K562 (cell line): ENCODE measurements around the gene FTO. TPM values are rescaled to one million over a fixed set of nuclear protein-coding genes. Genes with fewer than 3 reads are reported as not detected.

ENCODE experiments used
- MGA ChIP-seq: fragments of 450-650 bp; IDR thresholded peaks from 2 replicates; pipeline ENCODE4 v1.6.1; 2016; ENCODE audit warnings: mild to moderate bottlenecking, moderate library complexity
- polyA plus RNA-seq, 8 experiments: library from polyadenylated mRNA; depleted of rRNA in 4 of 8; stranded (reverse) in 5 of 8; unstranded in 3 of 8; fragments of >200 nt; fragmentation: Nextera tagmentation in 2 of 8; fragmentation: Illumina TruSeq in 1 of 8; extraction: Ambion mirVana in 2 of 8; extraction: Trizol in 1 of 8; gene quantifications; 2 replicates each; pipeline versions ENCODE4 v1.2.1 to v1.2.3, GENCODE V29; 2011 to 2014; ENCODE audit warnings: inconsistent platforms in 1 of 8, missing spikeins in 1 of 8
- total RNA-seq, 7 experiments: library from RNA; depleted of rRNA in 6 of 7; stranded (reverse); fragments of >200 nt in 6 of 7; fragmentation: Illumina TruSeq in 2 of 7; extraction: Trizol in 2 of 7; gene quantifications; 2 replicates each; pipeline versions ENCODE4 v1.2.1 to v1.2.3, GENCODE V29; 2011 to 2021; ENCODE audit warnings: low replicate concordance in 1 of 7
- TF ChIP-seq, protein P1 (sequence below): fragments of 450-650 bp; IDR thresholded peaks from 2 replicates; pipeline ENCODE4 v1.6.1; 2016; ENCODE audit warnings: antibody characterized with exemption
- TF ChIP-seq, protein P2 (sequence below), 2 experiments: fragments of 450-650 bp; formaldehyde crosslinking in 1 of 2; IDR thresholded peaks; 2 replicates each; pipeline versions ENCODE4 v1.4.0 to v1.6.1; 2014 to 2020; ENCODE audit warnings: mild to moderate bottlenecking in 2 of 2, borderline replicate concordance in 1 of 2, low read depth in 1 of 2

FTO gene
- total and polyA plus RNA-seq, 9 of the 15 experiments (the other 6 are each of a cell fraction or from before 2014, with no cell fraction given): 11.3 to 27.7 (median 25.5) TPM

DNA sequence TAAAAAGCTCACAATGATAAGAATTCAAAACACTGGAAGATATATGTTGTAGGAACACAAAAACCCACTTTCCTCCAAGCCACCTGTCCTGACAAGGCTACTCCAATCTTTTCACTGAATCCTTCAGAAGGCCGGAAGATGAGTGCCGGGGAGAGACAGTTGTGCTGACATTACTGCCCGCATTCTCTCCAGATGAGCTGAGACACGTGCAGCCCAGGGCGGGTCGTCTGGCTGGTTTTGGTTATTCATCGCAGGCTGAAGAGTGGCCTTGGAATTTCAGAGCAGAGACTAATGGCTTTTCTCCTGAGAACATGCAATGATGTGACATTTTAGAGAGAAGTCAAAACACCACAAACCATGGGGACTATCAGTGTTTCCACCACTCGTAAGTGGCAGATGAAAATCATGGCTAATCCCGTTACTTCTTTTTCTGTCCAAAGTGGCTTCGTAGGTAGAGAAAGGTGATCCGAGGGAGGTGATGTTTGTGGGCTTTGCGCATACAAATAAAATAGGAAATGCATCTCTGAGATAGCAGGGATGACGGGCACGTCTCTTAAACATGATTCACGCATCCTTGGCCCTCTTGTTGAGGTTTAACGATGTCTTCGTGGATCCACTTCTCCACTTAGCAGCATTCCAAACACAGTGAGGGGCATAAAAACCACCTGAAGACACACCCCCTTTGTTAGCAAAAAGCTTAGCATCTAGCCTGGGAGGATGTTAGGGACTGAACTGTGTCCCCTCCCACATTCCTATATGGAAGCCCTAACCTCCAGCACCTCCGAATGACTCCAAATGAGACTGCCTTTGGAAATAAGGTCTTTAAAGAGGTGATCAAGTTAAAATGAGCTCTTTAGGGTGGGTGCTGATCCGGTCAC, 448.6 kb downstream of the FTO start (continued):
- no peak for TF ChIP-seq MGA
- TF ChIP-seq, protein P1, sequence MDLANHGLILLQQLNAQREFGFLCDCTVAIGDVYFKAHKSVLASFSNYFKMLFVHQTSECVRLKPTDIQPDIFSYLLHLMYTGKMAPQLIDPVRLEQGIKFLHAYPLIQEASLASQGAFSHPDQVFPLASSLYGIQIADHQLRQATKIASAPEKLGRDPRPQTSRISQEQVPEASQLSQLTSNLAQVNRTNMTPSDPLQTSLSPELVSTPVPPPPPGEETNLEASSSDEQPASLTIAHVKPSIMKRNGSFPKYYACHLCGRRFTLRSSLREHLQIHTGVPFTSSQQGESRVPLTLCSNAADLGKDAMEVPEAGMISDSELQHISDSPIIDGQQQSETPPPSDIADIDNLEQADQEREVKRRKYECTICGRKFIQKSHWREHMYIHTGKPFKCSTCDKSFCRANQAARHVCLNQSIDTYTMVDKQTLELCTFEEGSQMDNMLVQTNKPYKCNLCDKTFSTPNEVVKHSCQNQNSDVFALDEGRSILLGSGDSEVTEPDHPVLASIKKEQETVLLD: no peak
- TF ChIP-seq, protein P2, sequence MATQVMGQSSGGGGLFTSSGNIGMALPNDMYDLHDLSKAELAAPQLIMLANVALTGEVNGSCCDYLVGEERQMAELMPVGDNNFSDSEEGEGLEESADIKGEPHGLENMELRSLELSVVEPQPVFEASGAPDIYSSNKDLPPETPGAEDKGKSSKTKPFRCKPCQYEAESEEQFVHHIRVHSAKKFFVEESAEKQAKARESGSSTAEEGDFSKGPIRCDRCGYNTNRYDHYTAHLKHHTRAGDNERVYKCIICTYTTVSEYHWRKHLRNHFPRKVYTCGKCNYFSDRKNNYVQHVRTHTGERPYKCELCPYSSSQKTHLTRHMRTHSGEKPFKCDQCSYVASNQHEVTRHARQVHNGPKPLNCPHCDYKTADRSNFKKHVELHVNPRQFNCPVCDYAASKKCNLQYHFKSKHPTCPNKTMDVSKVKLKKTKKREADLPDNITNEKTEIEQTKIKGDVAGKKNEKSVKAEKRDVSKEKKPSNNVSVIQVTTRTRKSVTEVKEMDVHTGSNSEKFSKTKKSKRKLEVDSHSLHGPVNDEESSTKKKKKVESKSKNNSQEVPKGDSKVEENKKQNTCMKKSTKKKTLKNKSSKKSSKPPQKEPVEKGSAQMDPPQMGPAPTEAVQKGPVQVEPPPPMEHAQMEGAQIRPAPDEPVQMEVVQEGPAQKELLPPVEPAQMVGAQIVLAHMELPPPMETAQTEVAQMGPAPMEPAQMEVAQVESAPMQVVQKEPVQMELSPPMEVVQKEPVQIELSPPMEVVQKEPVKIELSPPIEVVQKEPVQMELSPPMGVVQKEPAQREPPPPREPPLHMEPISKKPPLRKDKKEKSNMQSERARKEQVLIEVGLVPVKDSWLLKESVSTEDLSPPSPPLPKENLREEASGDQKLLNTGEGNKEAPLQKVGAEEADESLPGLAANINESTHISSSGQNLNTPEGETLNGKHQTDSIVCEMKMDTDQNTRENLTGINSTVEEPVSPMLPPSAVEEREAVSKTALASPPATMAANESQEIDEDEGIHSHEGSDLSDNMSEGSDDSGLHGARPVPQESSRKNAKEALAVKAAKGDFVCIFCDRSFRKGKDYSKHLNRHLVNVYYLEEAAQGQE (IDR thresholded peaks at IDR 0.05; ENCODE audit: borderline replicate concordance): no peak
- TF ChIP-seq, protein P2 (CRISPR knock-in tag; IDR thresholded peaks at IDR 0.05; ENCODE audit: low read depth): no peak
